Sigmoid colon (tissue), 7 donors: ENCODE results near the gene IMMP2L. TPM values are rescaled to one million over a fixed set of nuclear protein-coding genes. Genes with fewer than 3 reads are reported as not detected.

Experiments used
- DNase-seq: peaks from one replicate; pipeline ENCODE4 v3.0.0-alpha.2; 2019
- H3K27ac ChIP-seq, 4 donors: fragments of 200-600 bp; sonication (generic); one replicate each; pipeline ENCODE4 v1.5.1; 2016 to 2019; ENCODE audit warnings: mild to moderate bottlenecking in 1 of 4
- H3K27me3 ChIP-seq, 3 donors: fragments of 200-600 bp; sonication (generic); one replicate each; pipeline ENCODE4 v1.5.1; 2019; ENCODE audit warnings: mild to moderate bottlenecking in 1 of 3
- H3K36me3 ChIP-seq, 4 donors: fragments of 200-600 bp; sonication (generic); one replicate each; pipeline ENCODE4 v1.5.1; 2016 to 2019
- H3K4me1 ChIP-seq, 4 donors: fragments of 200-600 bp; sonication (generic); one replicate each; pipeline ENCODE4 v1.5.1; 2017 to 2019
- H3K4me3 ChIP-seq, 4 donors: fragments of 200-600 bp; sonication (generic); one replicate each; pipeline ENCODE4 v1.5.1; 2017 to 2019; ENCODE audit warnings: mild to moderate bottlenecking in 2 of 4, moderate library complexity in 1 of 4
- H3K9me3 ChIP-seq, 4 donors: fragments of 200-600 bp in 3 of 4; sonication (generic) in 3 of 4; one replicate each; pipeline versions ENCODE4 v1.5.1 to v1.6.1; 2013 to 2019
- EP300 ChIP-seq, 4 donors: sonication (generic); formaldehyde crosslinking; IDR thresholded peaks; one replicate each; pipeline ENCODE4 v1.6.1; 2017; ENCODE audit warnings: antibody characterized with exemption in 4 of 4
- POLR2A ChIP-seq, 2 donors: fragments of 450-650 bp; IDR thresholded peaks; one replicate each; pipeline ENCODE4 v1.6.1; 2016; ENCODE audit warnings: antibody characterized with exemption in 2 of 2, mild to moderate bottlenecking in 2 of 2, moderate library complexity in 2 of 2
- POLR2AphosphoS5 ChIP-seq, 4 donors: sonication (generic); formaldehyde crosslinking; IDR thresholded peaks; one replicate each; pipeline ENCODE4 v1.6.1; 2017; ENCODE audit warnings: antibody characterized with exemption in 4 of 4
- WGBS, 2 donors: extraction: QIAGEN DNeasy Blood & Tissue Kit; methylation state at CpG; one replicate each; pipeline ENCODE4 v1.1.7; 2013; 5-methylcytosine and 5-hydroxymethylcytosine counted together
- intact Hi-C: fragments of 100-400 bp; cut with DNase I; formaldehyde crosslinking; loops from one replicate; pipeline ENCODE4 v1.15.1; 2023
- polyA plus RNA-seq, 3 donors: library from polyadenylated mRNA; stranded (reverse); fragments of 200-250 nt; gene quantifications; one replicate each; pipeline ENCODE4 v1.2.3, GENCODE V29; 2013
- total RNA-seq, 4 donors: library from RNA; depleted of rRNA; stranded (reverse); fragments of >200 nt; gene quantifications; one replicate each; pipeline ENCODE4 v1.1.0, GENCODE V29; 2016
- TF ChIP-seq, protein P1 (sequence below), 4 experiments: fragments of 450-650 bp in 3 of 4; fragments of 200-600 bp in 1 of 4; IDR thresholded peaks; one replicate each; pipeline ENCODE4 v1.5.1; 2016 to 2019; ENCODE audit warnings: antibody characterized with exemption in 4 of 4, mild to moderate bottlenecking in 3 of 4, moderate library complexity in 2 of 4
- donor health status: healthy with polysubstance abuse.
- donor health status: Bipolar disorder and iron deficiency.
- donor health status: healthy.

The IMMP2L gene
- total and polyA plus RNA-seq, 7 donors, result 2.5 to 57.9 (median 18.5) TPM

DNA sequence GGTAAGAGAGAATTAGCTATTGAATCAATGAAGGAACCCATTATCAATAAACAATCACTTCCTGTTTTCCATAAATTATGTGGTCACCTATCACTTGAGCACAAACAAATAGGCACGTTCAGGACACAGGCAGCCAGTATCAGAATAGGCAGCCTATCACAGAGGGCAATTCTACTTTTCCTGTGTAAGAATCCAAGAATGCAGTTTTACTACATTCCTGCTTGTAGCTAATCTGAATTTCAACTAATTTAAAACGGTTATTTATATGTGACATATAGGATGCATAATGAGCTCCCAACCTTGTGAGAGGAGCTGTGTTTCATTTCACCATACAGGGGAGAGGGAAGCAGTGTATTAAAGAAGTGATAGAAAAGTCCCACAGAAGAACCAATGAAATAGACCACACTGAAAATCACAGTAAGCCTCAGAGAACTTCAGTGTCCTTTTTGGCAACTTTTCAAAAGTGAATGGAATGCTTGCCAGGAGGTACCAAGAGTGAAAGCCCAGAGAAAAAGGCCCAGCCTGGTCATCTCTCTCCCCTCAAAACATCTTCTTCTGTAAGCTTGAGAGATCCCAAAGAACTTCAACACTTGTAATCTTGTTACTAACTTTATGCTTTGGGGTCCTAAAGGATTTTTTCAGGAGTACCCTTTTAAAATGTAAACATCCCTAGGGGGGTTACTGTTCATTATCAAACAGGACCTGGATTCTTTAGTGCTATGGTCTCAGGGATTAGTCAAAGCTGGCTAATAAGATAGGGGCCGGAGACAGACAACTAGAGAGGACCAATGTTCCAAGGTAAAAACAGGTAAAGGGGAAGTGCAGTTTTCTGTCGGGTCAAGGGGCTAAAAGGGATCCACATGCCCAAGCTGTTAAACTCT is 1.3 kb downstream of the IMMP2L start:
- Histone ChIP-seq H3K9me3 (no peaks in the 10 kb centered on the region), H3K27ac (peak overlapping the region; percentile 83 to 91 (median 86)), H3K4me3 (peak overlapping the region; percentile 75 to 88 (median 82)), H3K36me3 (peaks cover 0 to 10% (median 0%) of the 10 kb centered on the region in 4 donors), H3K4me1 (peaks cover 0 to 22% (median 18%) of the 10 kb centered on the region in 4 donors), H3K27me3 (no peaks in the 10 kb centered on the region)
- TF ChIP-seq, protein P1, sequence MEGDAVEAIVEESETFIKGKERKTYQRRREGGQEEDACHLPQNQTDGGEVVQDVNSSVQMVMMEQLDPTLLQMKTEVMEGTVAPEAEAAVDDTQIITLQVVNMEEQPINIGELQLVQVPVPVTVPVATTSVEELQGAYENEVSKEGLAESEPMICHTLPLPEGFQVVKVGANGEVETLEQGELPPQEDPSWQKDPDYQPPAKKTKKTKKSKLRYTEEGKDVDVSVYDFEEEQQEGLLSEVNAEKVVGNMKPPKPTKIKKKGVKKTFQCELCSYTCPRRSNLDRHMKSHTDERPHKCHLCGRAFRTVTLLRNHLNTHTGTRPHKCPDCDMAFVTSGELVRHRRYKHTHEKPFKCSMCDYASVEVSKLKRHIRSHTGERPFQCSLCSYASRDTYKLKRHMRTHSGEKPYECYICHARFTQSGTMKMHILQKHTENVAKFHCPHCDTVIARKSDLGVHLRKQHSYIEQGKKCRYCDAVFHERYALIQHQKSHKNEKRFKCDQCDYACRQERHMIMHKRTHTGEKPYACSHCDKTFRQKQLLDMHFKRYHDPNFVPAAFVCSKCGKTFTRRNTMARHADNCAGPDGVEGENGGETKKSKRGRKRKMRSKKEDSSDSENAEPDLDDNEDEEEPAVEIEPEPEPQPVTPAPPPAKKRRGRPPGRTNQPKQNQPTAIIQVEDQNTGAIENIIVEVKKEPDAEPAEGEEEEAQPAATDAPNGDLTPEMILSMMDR (IDR thresholded peaks at IDR 0.05), result no peak
- TF ChIP-seq POLR2A (IDR thresholded peaks at IDR 0.05) (no peak), POLR2AphosphoS5 (IDR thresholded peaks at IDR 0.05) (no peak), EP300 (IDR thresholded peaks at IDR 0.05) (no peak)
- no peak for DNase-seq
- WGBS, 2 donors, result 15 to 38% methylated on average over 4 of the region's 4 CpGs
- intact Hi-C loops, result no loop called here

DNA sequence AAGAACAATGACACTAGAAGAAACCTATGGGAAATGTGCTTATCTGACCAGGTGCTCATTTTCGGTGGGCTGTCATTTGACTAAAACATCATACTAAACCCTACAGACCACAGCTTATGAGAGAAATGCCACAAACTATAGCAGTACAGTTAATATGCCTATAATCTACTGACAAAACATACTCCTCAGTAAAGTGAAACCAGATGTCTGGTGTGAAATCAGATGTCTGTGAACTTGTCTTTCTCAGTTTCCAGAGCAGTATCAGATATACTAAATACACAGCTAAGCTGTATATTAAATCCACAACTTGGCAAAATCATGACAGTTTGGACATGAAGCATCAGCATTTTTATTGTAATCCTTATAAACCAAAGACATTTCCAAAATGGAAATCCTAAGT is 3.3 kb downstream of the IMMP2L start:
- Histone ChIP-seq H3K27me3 (no peaks in the 10 kb centered on the region), H3K36me3 (peaks cover 0 to 19% (median 0%) of the 10 kb centered on the region in 4 donors), H3K9me3 (no peaks in the 10 kb centered on the region), H3K4me3 (no peak overlapping the region), H3K4me1 (peaks cover 0 to 22% (median 18%) of the 10 kb centered on the region in 4 donors), H3K27ac (no peak overlapping the region)
- intact Hi-C loops, result no loop called here
- TF ChIP-seq POLR2AphosphoS5 (IDR thresholded peaks at IDR 0.05) (no peak), POLR2A (IDR thresholded peaks at IDR 0.05) (no peak), EP300 (IDR thresholded peaks at IDR 0.05) (no peak)
- TF ChIP-seq, protein P1 (IDR thresholded peaks at IDR 0.05), result no peak
- WGBS, 2 donors, result 68 to 89% methylated on average over 1 of the region's 1 CpG
- DNase-seq, result no peak

DNA sequence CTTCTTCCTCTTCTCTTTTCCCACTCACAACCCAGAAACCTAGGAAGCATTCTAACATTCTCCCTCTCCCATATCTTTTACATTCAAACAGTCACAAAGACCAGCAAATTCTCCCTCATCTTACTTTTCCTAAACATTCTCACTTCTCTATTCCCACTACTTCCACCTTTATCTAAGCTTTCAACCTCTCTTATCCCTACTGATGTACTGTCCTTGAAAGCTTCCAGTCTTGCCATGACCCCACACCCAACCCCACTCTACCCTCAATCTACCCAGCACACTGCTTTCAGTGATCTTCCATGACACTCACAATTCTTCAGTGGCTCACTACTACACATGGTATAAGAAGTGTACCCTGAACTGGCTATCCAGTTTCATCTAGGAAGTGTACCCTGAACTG is 5.3 kb downstream of the IMMP2L start:
- no peak for DNase-seq
- H3K4me3 ChIP-seq, result no peak overlapping the region
- no peaks in the 10 kb centered on the region for H3K27me3 ChIP-seq
- TF ChIP-seq POLR2AphosphoS5 (IDR thresholded peaks at IDR 0.05) (no peak), EP300 (IDR thresholded peaks at IDR 0.05) (no peak)
- H3K4me1 ChIP-seq, result peaks cover 0 to 16% (median 12%) of the 10 kb centered on the region in 4 donors
- no peak overlapping the region for H3K27ac ChIP-seq
- H3K9me3 ChIP-seq, result no peaks in the 10 kb centered on the region
- H3K36me3 ChIP-seq, result peaks cover 0 to 19% (median 3%) of the 10 kb centered on the region in 4 donors
- intact Hi-C loops, result no loop called here

DNA sequence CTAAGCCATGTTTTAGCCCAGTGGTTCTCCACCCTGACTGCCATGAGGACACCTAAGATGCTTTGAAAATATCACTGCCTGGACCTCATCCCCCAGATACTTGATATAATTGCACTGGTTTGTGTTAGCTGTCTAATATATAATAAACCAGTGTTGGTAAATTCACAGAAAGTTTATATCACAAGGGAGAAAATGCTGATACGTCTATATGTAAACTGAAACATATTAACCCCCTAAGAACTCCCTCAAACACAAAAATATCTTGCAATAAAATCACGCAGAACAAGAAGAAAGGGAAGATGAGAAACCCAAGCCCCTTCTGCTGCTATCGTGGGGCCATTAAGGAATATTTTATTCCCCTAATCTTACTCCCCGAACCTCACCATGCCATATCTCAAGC is 8.2 kb downstream of the IMMP2L start:
- 46 to 66% methylated on average over 4 of the region's 4 CpGs for WGBS, 2 donors
- no peak for DNase-seq

DNA sequence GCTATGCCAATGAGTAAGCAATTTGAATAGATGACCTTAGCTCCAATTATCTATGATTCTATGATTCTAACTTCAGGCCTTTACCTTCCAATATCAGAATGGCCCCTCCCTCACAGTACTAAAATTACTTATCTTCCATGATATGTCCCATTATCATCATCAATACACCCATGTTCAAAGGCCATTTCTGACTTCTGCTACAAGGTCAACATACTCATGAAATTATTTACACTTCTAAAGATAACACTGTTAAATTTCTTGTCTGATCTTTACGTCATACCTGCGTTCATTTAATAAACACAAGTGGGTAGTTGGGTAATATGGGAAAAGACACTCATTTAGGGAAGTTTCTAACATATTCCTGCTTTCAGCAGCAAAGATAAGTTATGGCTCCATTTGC is 21.2 kb downstream of the IMMP2L start:
- H3K4me3 ChIP-seq, result no peak overlapping the region
- WGBS, 2 donors, result 43 to 78% methylated on average over 2 of the region's 2 CpGs
- TF ChIP-seq POLR2A (IDR thresholded peaks at IDR 0.05) (no peak), POLR2AphosphoS5 (IDR thresholded peaks at IDR 0.05) (no peak), EP300 (IDR thresholded peaks at IDR 0.05) (no peak)
- TF ChIP-seq, protein P1 (IDR thresholded peaks at IDR 0.05), result no peak

More for the DNA sequence above, 8.2 kb downstream of the IMMP2L start:
- intact Hi-C loops, result no loop called here
- TF ChIP-seq POLR2A (IDR thresholded peaks at IDR 0.05) (no peak), POLR2AphosphoS5 (IDR thresholded peaks at IDR 0.05) (no peak), EP300 (IDR thresholded peaks at IDR 0.05) (no peak)
- TF ChIP-seq, protein P1 (IDR thresholded peaks at IDR 0.05), result no peak
- H3K9me3 ChIP-seq, result no peaks in the 10 kb centered on the region
- H3K27me3 ChIP-seq, result no peaks in the 10 kb centered on the region
- H3K27ac ChIP-seq, result no peak overlapping the region
- H3K4me3 ChIP-seq, result no peak overlapping the region
- peaks cover 0 to 19% (median 5%) of the 10 kb centered on the region in 4 donors for H3K36me3 ChIP-seq
- no peaks in the 10 kb centered on the region for H3K4me1 ChIP-seq

More for the DNA sequence above, 21.2 kb downstream of the IMMP2L start:
- Histone ChIP-seq H3K4me1 (no peaks in the 10 kb centered on the region), H3K27ac (no peak overlapping the region), H3K36me3 (no peaks in the 10 kb centered on the region), H3K27me3 (no peaks in the 10 kb centered on the region), H3K9me3 (no peaks in the 10 kb centered on the region)
- intact Hi-C loops, result no loop called here
- DNase-seq, result no peak
